ENCODE results near the gene RPE65. TPM values are rescaled to one million over a fixed set of nuclear protein-coding genes. Genes with fewer than 3 reads are reported as not detected.

The RPE65 gene
- total RNA-seq, 1 donor from 2014 or later, result not detected

GRCh38 chr1:68379085-68379478 is 70.7 kb downstream of the RPE65 start:
- peaks cover 2% of the 10 kb centered on the region for H3K4me1 Mint-ChIP-seq
- no peak overlapping the region for H3K4me3 Mint-ChIP-seq
- H3K27ac Mint-ChIP-seq, result no peak overlapping the region
- no peak for DNase-seq (ENCODE audit: low spot score in 2 of 2, unreplicated experiment in 2 of 2)
- no peaks in the 10 kb centered on the region for H3K36me3 Mint-ChIP-seq
- H3K27me3 Mint-ChIP-seq (ENCODE audit: low read depth), result no peaks in the 10 kb centered on the region
- TF ChIP-seq CTCF (IDR thresholded peaks at IDR 0.05; ENCODE audit: unreplicated experiment), result no peak
- H3K9me3 Mint-ChIP-seq, result no peaks in the 10 kb centered on the region

Other genes starting within 250 kb of the RPE65 start
- gene WLS, start 217.4 kb downstream of the RPE65 start, total RNA-seq, result 203 to 225 TPM (median 217 TPM) in 3 replicates
- gene DEPDC1, start 47.1 kb upstream of the RPE65 start, total RNA-seq, result 9.9 to 11.4 TPM (median 10.4 TPM) in 3 replicates

All from mesothelial cell of epicardium (in vitro differentiated cells).